Kidney epithelial cell (primary cell): ENCODE data around the gene HOXC10. TPM values are rescaled to one million over a fixed set of nuclear protein-coding genes. Genes with fewer than 3 reads are reported as not detected.

Experiments used
- DNase-seq: peaks from one replicate; pipeline ENCODE4 v3.0.0-alpha.2; 2010; ENCODE audit warnings: low read depth
- H3K27me3 ChIP-seq: 2 replicates; pipeline ENCODE4 v1.6.0; 2011; ENCODE audit warnings: low read length; ENCODE audit not compliant: control insufficient read depth, insufficient read depth
- H3K36me3 ChIP-seq: 2 replicates; pipeline ENCODE4 v1.5.1; 2011; ENCODE audit warnings: low read length; ENCODE audit not compliant: control insufficient read depth, insufficient read depth
- H3K4me3 ChIP-seq: 2 replicates; pipeline ENCODE4 v1.5.1; 2011; ENCODE audit warnings: low read depth, mild to moderate bottlenecking, control low read depth, low read length
- CTCF ChIP-seq: IDR thresholded peaks from 2 replicates; pipeline ENCODE4 v1.5.1; 2011; ENCODE audit warnings: mild to moderate bottlenecking, moderate library complexity, low read length, control low read depth, inconsistent platforms; ENCODE audit not compliant: insufficient read depth, poor library complexity, severe bottlenecking
- total RNA-seq: library from RNA; depleted of rRNA; stranded (reverse); fragments of >200 nt; gene quantifications from 2 replicates; pipeline ENCODE4 v1.2.3, GENCODE V29; 2015

The HOXC10 gene
- total RNA-seq, 1 donor from 2014 or later = 5.9 TPM

- Histone ChIP-seq H3K27me3 (peaks cover 99% of the 10 kb centered on the region), H3K36me3 (no peaks in the 10 kb centered on the region), H3K4me3 (no peak overlapping the region)
- TF ChIP-seq CTCF = no peak
- DNase-seq = no peak
These were observed 27.9 kb upstream of the HOXC10 start for GRCh38 chr12:53956914-53957536.

GRCh38 chr12:53958128-53958527, 26.8 kb upstream of the HOXC10 start:
- Histone ChIP-seq H3K27me3 (peaks cover 96% of the 10 kb centered on the region), H3K4me3 (no peak overlapping the region), H3K36me3 (no peaks in the 10 kb centered on the region)
- TF ChIP-seq CTCF = no peak
- no peak for DNase-seq

- Histone ChIP-seq H3K36me3 (no peaks in the 10 kb centered on the region), H3K27me3 (peaks cover 96% of the 10 kb centered on the region), H3K4me3 (no peak overlapping the region)
- TF ChIP-seq CTCF = no peak
- DNase-seq = no peak
These were observed 25.6 kb upstream of the HOXC10 start for GRCh38 chr12:53959314-53959713.

- DNase-seq = no peak
- no peak overlapping the region for H3K4me3 ChIP-seq
- H3K27me3 ChIP-seq = peaks cover 94% of the 10 kb centered on the region
- no peaks in the 10 kb centered on the region for H3K36me3 ChIP-seq
- no peak for TF ChIP-seq CTCF
These were observed 24.5 kb upstream of the HOXC10 start for GRCh38 chr12:53960187-53961024.

- no peak for TF ChIP-seq CTCF
- no peaks in the 10 kb centered on the region for H3K36me3 ChIP-seq
- H3K27me3 ChIP-seq = peaks cover 94% of the 10 kb centered on the region
- H3K4me3 ChIP-seq = no peak overlapping the region
- no peak for DNase-seq
These were observed 23.8 kb upstream of the HOXC10 start for GRCh38 chr12:53961025-53961761.
